Measurements from ENCODE around the gene TPRN. TPM values are rescaled to one million over a fixed set of nuclear protein-coding genes. Genes with fewer than 3 reads are reported as not detected.

Gene TPRN
- total and polyA plus RNA-seq, 2 donors (not counting 3 experiments of a cell fraction or from before 2014, with no cell fraction given) = 4.3 to 12.4 TPM

DNA sequence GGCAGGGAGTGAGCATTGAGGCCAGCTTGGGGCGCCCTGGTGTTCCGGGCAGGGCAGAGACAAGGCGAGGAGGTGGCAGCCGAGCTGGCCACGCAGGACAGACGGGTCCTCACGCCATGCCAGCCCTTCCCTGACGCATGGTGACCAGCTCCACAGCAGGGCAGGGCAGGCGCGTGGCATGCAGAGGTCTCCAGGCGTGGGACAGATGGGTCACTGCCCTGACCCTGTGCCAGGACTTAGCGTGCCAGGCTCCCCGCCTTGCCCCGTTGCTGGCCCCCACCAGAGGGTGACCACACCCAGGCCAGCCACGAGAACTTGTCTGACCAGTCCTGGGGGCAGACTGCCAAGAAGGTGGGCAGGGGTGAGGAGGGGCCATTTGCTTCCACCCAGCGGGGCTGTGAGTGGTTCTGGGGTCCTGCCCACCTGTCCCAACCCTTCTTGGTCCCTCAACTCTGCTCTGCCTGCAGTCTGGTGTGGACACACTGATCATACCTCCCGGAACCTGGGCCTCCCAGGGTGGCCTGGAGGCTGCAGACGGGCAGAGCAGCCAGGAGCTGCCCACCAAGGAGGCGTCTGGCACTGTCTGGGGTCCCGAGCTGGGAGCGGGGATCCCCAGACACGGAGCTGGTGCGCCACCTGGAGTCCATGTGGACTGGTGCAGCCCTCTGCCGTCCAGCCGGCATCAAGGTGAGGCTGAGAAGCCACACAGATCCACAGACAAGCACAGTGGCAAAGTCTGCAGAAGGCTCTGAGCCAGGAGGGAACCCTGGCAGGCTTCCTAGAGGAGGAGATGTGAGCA lies 26.7 kb upstream of the TPRN start, which contains the start of gene RNF224:
Gene RNF224 (plus strand): TSS at position 449 of the 799 bp plus-strand sequence. CDS start 834 bp downstream, outside the sequence.
- Histone ChIP-seq H3K36me3 (ENCODE audit: control insufficient read depth in 2 of 2, extremely low read depth in 1 of 2, insufficient read depth in 2 of 2, low read length in 2 of 2) (no peaks in the 10 kb centered on the region), H3K9ac (replicated peaks; ENCODE audit: extremely low read depth, insufficient read depth, low read length) (no peak within 1 kb of the TSS), H3K9me1 (replicated peaks; ENCODE audit: control insufficient read depth, extremely low read depth, insufficient read depth, low read length) (no peaks in the 10 kb centered on the region), H3K4me3 (replicated peaks in 1 of 3; ENCODE audit: insufficient read depth in 1 of 3, low read depth in 1 of 3, low read length in 3 of 3) (no peak within 1 kb of the TSS), H3K27ac (ENCODE audit: insufficient read depth, low read depth, low read length) (no peak within 1 kb of the TSS), H3K79me2 (ENCODE audit: control insufficient read depth, insufficient read depth, low read length) (no peaks in the 10 kb centered on the region), H3K4me2 (ENCODE audit: insufficient read depth, low read length) (no peak within 1 kb of the TSS), H4K20me1 (replicated peaks; ENCODE audit: control insufficient read depth, extremely low read depth, insufficient read depth, low read length) (no peaks in the 10 kb centered on the region), H3K4me1 (ENCODE audit: control insufficient read depth, extremely low read depth, insufficient read depth, low read length) (peaks cover 12% of the 10 kb centered on the region), H3K27me3 (ENCODE audit: control insufficient read depth in 2 of 2, insufficient read depth in 2 of 2, low read length in 2 of 2) (no peaks in the 10 kb centered on the region), H2AFZ (ENCODE audit: low read depth, low read length) (no peak within 1 kb of the TSS), H3K9me3 (replicated peaks; ENCODE audit: control insufficient read depth, insufficient read depth, low read length) (no peaks in the 10 kb centered on the region)
- CTCF ChIA-PET = interaction anchor here (0.6 to 6.3 kb wide), 31 partner anchors 10 to 380 kb away, joined by 3 to 63 read pairs (median 5); partner anchors contain the start of genes ANAPC2, DPP7, NPDC1 and SSNA1
- TF ChIP-seq, protein P1, sequence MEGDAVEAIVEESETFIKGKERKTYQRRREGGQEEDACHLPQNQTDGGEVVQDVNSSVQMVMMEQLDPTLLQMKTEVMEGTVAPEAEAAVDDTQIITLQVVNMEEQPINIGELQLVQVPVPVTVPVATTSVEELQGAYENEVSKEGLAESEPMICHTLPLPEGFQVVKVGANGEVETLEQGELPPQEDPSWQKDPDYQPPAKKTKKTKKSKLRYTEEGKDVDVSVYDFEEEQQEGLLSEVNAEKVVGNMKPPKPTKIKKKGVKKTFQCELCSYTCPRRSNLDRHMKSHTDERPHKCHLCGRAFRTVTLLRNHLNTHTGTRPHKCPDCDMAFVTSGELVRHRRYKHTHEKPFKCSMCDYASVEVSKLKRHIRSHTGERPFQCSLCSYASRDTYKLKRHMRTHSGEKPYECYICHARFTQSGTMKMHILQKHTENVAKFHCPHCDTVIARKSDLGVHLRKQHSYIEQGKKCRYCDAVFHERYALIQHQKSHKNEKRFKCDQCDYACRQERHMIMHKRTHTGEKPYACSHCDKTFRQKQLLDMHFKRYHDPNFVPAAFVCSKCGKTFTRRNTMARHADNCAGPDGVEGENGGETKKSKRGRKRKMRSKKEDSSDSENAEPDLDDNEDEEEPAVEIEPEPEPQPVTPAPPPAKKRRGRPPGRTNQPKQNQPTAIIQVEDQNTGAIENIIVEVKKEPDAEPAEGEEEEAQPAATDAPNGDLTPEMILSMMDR (IDR thresholded peaks at IDR 0.05; ENCODE audit: extremely low read depth in 1 of 2, insufficient read depth in 1 of 2, low read depth in 1 of 2, low read length in 2 of 2) = peak; percentile 86 to 95
- no peak for TF ChIP-seq MYC (IDR thresholded peaks at IDR 0.05; ENCODE audit: low read depth, low read length)
- POLR2A ChIA-PET = interaction anchor here (0.6 kb wide), 2 partner anchors 14 to 24 kb away, joined by 4 to 5 read pairs; partner anchors contain the start of gene TUBB4B
- FAIRE-seq (peak; percentile 90), DNase-seq (ENCODE audit: low read depth, low spot score) (peak; percentile 68)
- intact Hi-C loops (cut with micrococcal nuclease) (loop anchor here (1.0 to 2.0 kb wide), 3 partner anchors 50 to 181 kb away; partner anchors contain the start of gene NPDC1), dilution Hi-C loops (cut with MboI; ENCODE audit: extremely low pct_ligation_motif_present, low sequenced_read_pairs) (no loop called here)
- BruUV-seq (replicated peaks) = no TSS peak
